Endometrium (tissue), 2 donors: ENCODE data around the gene CYB5R3.

Experiments used
- FAIRE-seq: peaks from 2 replicates; lab custom pipeline; 2012; peaks lifted over from hg19 to GRCh38; lab: Jason Lieb, UNC
- donor health status: control.
- donor health status: control.

The CYB5R3 gene

DNA sequence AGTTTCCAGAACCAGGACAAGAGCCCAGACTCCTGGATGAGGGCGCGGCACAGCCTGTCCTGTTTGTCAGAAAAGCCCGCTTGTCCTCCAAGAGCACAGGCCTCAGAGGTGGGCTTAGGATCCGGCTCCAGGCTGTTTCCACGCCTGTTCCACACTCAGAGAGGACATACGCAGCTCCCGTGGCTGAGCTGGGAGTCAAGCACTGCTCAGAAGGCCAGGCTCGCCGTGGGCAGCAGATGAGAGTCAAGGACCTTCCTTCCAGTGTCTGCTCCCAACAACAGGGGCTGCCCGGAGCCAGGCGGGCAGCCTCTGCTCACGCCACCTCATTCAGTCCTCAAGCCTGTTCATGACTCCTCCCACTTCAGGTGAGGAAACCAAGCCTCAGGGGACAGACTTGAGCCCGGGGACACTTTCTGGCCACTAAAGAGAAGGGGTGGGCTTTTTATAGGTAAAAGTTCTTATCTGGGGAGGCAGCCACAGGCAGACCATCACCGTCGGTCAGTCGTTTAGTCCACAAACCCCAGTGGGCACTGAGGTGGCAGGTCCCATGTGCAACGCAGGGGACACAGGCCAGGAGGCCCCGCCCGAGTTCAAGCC, 3.8 kb downstream of the CYB5R3 start:
- FAIRE-seq: no peak

DNA sequence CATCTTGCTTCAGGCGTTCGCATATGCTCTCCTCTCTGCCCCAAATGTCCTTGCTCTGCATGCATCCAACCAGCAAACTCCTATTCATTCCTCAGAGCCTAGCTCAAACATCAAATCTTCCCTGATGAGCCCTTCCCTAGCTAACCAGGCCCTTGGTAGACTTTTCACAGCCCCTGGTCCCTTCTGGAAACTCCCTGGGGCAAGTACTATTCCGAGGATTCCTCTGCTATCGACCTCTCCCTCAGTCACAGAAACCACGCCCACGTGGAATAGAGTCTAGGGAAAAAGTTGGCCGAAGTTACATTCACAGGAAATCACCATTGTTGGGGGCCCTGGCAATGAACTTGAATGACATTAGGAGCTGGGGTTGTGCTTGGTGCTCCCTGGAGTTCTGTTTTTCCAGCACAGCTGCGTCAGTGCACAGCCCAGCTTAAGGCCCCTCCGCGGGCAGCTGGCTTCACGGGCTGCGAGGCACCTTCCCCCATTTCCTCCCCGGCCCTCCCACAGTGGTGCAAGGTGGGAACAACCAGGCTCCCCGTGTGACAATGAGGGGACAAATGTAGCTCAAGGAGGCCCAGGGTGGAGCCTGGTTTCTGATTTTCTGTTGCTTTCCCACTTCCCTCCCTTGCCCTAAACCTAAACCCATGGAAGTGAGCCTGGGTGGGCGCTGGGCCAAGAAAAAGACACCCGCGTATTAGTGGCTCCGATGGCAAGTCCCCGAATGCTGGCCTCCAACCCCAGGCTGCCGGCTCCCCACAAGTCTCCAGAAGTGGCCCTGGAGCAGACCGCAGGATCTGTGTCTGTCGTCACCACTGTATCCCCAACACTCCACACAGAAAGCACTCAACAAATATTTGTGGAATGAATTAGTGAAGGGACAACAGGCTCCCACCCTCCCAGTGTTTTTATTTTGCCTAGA, 4.5 kb downstream of the CYB5R3 start:
- no peak for FAIRE-seq

DNA sequence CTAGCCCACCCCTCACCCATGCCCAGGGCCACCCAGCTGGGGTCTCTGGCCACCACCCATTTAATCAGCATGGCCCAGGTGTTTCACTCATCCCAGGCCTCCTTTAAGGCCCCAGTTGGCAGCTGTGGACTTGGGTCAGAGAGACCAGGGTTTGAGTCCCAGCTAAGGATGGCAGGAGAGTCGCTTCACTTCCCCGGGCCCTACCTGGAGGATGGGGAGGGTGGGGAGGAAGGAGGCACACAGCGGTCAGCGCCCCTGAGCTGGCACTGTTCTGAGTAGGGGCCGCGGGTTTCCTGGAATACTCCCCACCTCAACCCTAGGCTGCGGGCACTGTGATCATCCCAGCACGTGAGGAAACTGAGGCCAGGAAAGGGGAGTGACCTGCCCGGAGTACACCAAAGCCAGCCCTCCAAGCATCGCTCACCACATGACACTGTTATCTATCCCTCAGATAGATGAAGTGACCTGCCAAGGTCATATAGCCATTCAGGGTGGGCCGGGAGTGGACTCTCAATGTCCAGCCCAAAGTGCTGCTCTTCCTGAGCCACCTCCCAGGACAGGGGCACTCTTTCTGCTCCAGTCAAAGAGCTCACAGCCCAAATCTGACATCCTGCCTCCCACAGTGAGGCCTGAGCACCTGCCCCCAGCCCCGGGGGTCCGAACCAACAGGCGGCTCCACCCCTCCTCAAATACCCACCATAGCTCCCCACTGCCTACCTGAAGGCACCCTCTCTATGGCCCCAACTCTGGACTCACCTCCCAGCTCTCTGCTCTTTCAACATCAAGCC, 5.4 kb downstream of the CYB5R3 start:
- no peak for FAIRE-seq

DNA sequence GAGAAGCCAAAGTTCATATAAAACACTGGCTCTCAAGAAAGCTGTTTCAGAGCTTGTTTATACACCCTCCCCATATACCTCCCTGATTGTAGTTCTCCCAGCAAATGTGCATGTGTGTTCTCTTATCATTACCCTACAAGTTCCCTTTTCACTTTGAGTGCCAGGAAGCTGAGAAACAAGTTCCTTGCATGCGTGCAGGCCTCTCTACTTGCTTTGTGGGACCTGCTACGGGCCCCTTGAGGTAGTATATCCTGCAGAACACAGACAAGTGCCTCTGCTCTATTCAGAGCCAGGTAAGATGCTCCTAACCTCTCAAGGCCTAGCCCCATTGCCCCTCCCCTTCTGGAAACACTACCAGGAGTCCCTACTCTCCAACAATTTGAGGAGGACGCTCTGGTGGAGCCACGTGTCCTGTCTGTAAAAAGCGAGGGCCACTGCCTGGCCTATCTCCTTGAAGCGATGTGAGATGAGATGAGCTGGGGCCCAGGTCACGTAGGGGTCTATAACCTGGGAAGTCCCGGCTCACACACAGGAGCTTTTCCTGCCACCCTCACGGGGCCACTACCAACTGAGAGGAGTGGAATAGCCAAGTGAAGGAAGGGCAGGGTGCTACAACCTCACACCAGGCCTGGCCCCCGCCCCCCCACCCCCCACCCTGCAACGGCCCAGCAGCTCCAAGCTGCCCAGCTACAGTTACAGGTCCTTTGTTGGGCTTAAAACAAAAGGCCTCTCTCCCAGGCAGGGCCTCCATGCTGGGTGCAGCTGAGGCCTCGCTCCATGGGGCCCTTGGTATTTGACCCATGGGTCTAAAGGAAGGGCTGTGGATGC, 6.2 kb downstream of the CYB5R3 start:
- no peak for FAIRE-seq

DNA sequence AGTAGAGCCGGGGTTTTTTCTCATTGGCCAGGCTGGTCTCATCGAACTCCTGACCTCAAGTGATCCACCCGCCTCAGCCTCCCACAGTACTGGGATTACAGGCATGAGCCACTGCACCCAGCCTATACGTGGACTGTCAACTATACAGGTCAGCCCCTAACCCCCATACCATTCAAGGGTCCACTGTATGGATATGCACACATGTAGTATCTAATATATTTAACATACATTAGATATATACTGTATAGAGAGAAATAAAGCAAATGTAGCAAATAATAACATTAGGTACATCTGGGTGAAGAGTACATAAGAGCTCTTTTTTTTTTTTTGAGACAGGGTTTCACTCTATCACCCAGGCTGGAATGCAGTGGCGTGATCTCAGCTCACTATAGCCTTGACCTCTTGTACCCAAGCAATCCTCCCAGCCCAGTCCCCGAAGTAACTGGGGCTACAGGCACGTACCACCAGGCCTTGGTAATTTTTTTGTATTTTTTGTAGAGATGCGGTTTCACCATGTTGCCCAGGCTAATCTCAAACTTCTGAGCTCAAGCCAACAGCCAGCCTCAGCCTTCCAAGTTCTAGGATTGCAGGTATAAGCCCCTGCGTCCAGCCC, 7.3 kb downstream of the CYB5R3 start:
- no peak for FAIRE-seq

DNA sequence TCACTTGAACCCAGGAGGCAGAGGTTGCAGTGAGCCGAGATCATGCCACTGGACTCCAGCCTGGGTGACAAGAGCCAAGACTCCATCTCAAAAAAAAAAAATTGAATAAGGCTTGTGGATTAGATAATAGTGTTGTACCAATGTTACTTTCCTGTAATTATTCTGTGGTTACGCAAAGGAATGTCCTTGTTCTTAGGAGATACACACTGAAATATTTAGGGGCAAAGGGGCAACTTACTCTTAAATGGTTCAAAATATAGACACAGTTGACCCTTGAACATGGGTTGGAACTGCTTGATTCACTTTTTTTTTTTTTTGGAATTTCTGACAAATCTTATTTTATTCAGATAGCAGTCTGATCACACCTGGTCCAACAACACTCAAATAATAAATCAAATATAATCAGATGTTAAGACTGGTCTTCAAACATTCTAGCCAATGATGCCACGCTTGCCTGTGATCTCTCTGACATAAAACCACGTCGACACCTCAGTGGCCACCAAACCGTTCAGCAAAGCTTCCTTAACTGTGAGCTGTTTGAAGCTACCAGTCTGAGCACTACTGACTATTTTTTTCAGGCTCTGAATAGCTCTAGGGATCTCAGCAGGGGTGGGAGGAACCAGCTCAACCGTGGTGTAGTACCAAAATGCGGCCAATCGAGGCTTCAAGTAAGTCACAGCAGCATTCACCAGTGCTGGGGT, 9.5 kb downstream of the CYB5R3 start:
- FAIRE-seq: no peak

DNA sequence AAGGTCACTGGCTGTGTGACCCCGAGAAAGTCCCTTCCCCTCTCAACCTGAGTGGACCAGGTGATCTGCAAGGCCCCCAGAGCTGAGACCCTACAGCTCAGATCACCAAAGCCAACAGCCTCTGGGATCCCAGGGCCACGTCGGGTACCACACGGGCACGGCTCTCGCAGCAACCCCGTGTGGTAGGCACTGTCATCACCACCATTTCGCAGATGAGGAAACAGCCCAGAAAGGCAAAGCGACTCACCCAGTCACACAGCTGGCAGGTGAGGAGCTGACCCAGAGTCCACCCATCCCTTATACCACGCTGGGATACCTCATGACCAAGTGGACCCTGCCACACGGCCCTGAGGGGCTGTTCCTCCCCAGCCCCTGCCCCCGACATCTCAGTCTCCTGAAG, 11.6 kb downstream of the CYB5R3 start:
- no peak for FAIRE-seq

DNA sequence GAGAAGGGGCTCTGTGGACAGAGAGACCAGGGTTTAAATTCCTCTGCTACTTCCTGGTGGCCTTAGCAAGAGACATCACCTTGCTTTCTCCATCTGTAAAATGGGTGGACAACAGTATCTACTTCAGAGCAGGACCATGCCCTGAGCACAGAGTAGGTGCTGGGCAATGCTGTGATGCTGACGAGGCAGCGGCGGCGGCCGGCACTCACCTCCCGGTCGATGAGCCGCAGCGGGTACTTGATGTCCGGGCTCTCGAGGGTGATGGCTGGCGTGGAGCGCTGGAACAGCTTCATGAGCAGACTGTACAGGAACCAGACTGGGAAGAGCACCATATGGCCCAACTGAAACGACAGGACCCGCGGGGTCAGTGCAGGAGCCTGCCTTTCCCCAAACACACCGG, 12.7 kb downstream of the CYB5R3 start:
- FAIRE-seq: no peak

DNA sequence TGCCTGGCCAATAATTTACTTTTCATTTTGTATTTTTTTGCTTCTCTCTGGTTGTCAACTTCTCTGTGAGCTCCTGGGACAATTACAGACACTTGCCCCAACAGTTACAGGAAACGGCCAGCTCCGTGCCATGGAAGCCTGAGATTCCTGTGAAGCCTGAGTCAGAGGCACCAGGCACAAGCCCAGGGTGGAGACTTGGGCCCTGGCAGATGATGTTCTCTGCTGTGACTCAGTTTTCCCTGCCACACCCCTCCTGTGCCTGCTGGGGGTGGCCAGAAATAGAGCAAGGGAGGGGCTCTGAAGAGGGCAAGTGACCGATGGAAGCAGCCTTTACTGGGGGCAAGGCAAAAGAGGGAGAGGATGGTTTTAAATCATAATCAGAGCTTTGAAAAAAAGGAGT, 13.7 kb downstream of the CYB5R3 start:
- no peak for FAIRE-seq

DNA sequence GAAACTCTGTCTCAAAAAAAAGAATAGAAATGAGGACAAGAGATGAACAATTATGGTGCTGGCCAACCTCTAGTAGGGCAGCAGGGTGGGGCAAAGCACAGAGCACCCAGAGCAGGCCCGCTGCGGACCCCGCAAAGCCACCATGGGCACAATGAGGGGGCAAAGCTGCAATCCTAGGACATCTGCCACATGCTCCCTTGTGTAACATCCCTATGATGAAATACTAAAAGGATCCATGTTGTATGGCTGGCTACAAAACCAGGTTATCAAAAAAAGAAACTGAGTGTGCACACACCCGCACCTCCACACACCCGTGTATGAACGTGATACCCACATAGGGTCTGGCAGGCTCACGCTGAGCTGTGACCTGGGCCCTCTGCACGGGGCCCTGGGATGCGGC, 16.2 kb downstream of the CYB5R3 start:
- no peak for FAIRE-seq

DNA sequence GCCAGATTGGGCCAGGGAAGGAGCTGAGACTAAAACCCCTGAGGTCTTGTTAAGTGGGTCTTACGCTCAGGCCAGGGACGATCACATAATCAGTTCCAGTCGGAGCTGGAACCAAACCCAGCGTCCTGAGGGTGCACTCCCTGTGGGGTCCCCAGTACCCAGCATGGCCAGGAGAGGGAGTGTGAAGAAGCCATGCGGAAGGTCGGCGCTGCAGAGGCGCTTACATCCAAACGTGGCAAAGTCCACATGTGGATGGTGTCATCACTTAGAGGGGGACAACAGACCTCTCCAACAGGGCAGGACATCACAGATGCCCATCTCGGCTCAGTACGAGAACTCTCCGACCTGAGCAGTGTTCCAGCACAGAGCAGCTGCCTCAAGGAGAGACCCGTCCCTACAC, 17.1 kb downstream of the CYB5R3 start:
- FAIRE-seq: no peak

DNA sequence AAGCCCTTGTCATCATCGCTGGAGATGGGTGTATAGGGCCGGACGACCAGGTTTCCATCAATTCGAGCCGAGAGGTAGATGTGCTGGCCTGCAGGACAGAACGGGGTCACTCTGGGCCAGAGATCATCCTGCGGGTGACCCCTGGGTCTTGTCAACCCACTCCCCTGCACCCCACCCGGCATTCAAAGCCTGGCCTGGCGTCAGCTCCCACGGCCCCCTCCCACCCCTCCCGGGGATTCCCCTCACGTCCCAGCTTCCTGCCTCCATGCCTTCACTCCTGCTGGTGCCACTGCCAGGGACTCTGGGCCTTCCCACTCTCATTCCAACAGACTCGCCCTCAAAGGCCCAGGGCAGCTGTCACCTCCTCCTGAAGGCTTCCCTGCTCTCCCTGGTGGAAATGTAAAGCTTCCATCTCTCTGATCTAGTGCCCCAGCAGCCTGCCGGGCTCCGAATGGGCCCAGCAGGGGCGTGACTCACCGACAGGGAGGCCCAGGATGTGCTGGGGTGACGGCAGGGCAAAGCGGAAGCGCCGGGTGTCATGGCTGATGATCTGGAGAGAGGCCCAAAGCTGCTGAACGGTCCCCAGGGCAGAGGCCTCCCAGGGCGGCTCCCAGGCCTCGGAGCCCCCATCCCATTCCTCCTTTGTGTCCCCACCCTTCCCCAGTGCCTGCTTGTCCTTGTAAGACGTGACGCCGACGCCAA, 18.1 kb downstream of the CYB5R3 start:
- no peak for FAIRE-seq

DNA sequence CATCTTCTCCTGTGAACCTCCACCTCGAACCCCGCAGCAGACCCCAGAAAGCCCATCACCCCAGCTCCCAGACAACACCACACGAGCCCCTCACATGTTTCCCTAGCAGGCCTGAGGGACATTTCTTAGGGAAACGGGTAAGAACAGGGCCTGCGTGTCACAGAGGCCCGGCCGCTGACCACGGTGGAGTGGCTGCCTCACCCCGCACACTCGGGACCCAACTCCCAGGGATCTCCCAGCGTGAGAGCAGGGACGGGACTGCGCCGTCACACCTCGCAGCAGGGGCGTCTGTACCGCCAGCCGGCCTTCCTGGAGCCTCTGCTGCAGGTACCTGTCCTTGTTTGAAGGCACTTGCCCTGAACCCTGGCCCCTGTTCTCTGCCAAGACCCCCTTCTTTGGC, 19.0 kb downstream of the CYB5R3 start:
- FAIRE-seq: no peak

DNA sequence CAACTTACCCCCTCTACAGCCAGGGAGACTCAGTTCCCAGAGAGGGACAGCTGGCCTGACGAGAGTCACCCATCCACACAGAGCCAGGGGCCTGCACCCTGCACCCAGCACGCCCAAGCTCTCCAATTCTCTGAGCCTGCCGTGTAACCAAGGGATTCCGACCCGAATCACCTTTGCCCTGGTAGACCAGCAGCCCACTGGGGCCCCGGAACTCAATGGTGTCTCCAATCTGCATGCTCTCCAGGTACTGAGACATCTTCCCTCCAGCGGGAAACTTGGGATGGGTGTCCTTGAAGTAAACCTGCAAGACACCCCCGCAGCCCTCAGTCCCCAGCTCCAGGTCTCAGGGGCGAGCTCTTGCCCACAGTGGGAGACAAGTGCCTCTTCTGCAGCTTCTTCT, 21.2 kb downstream of the CYB5R3 start:
- no peak for FAIRE-seq

DNA sequence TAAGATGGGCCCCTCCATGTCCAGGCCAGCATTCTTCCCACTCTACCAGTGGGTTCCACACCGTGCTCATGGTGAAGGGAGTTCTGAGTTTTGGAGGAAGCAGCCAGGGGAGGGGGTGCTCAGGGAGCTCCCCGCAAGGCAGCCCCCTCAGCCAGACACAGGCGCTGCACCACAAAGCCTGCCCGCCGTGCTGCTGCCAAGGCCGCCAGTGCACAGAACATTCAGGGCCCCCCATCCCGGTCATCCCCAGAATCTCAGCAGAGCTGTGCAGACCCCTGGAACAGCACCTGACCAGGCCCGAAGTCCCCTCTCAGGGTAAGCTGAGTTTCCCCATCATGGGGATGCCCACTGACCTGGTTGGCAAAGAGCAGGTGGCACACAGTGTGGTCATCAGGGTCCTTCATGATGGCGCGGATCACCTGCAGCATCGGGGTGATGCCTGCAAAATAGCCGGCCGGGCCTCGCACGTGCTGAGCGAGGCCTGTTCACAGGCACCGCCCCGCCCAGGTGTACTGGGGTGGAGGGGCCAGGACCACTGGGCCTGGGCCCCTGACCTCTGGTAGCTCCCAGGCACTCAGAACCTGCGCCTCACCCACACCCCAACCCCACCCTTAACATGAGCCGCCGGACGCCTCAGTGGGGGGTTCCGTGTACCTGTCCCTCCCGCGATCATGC, 22.1 kb downstream of the CYB5R3 start:
- FAIRE-seq: no peak

DNA sequence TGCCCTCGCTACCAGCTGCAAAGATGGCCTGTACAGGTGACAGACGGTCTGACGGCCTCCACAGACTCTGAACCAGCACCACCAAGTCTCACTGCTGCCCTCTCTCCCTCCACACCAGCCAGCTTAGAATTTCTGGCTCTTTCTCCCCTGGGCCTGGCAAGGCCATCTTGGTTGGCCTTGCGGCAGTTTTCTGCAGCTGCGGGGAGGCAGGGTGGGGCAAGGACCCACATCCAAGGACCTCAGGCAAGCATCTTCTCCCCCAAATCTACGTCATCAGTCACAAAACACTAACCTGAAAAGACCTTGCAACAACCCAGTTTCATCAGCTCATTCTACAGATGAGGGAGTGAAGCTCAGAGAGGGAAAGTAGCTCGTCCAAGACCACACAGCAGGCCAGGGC, 22.8 kb downstream of the CYB5R3 start:
- no peak for FAIRE-seq

DNA sequence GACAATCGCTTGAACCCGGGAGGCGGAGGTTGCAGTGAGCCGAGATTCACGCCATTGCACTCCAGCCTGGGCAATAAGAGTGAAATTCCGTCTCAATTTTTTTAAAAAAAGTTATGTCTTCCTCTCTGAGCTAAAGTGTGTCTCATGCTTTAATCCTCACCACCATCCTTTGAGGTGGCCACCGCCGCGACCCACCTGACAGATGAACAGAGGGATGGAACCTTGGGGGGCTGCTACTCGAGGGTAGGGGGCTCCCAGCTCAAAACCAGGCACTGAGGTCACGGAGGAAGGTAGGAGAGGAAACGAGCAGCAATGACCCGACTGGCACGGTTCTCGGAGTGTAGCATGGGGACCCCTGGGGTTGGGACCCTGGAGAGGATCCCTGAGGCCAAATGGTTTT, 23.8 kb downstream of the CYB5R3 start:
- FAIRE-seq: no peak

DNA sequence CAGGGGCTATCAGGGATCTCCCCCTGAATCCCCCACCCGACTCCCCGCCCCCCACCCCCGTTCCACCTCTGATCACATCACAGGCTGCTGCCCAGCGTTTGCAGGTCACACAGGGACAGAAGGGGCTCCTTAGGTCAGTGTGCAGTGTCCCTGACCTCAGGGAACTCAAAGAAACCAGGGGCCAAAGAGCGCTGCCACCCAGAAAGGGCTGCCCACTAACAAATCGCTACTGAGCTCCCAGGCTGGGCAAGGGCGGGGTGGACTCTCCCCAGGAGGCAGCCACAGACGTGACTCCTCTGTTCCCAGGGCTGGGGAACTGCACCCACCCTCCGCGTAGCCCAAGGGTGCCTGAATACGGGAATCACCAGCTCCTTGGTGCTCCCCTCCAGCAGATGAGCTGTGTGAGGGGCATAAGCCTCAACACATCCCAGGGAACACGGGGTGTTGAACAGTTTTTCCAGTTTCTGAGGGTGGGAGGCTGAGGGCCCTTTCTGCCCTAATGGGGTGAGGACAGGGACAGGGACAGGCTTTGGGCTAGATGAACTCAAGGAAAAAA, 24.6 kb downstream of the CYB5R3 start:
- FAIRE-seq: no peak

DNA sequence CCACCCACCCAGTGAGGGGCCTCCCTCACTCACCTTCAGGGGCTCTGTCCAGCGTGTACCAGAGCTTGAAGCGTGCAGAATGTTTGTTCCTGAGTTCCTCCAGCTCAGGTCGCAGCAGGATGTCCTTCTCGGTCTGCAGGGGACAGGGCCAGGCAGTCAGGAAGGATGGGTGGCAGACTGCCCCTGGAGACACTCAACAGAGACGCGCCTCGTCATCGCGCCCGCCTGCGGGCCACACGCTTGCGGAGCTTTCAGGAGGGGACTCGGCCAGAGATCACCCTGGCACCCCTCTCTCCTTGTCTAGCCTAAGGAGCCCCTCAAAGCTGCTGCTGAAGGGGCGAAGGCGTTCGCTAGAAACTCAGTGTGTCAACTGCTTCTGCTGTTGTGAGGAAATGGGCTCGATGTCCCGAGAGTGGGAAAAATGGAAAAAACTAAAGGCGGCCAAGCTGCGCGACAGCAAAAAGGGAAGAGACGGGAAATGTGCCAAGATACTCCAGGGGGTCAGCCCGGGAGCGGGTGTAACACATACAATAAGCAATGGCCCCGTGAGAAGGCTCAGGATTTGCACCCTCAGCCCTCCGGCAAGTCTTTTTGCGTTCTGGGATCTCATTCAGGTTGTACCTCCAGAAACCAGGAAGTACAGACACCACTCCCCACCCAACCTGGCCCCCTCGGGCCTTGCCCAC, 25.3 kb downstream of the CYB5R3 start:
- no peak for FAIRE-seq
